GM12878 (cell line): ENCODE data around the gene NSL1. TPM values are rescaled to one million over a fixed set of nuclear protein-coding genes. Genes with fewer than 3 reads are reported as not detected.

Experiments
- CBFB ChIP-seq: IDR thresholded peaks from 2 replicates; pipeline ENCODE4 v1.6.1; 2016; ENCODE audit warnings: antibody characterized with exemption, low read depth
- CHD1 ChIP-seq: IDR thresholded peaks from 2 replicates; pipeline ENCODE4 v1.6.1; 2012; ENCODE audit warnings: low read depth, low read length, improper control_type of control experiment
- E2F8 ChIP-seq: fragments of 450-650 bp; IDR thresholded peaks from 2 replicates; pipeline ENCODE4 v1.6.1; 2018; ENCODE audit warnings: mild to moderate bottlenecking, low read depth, moderate library complexity; ENCODE audit not compliant: partially characterized antibody
- E4F1 ChIP-seq: fragments of 450-650 bp; IDR thresholded peaks from 2 replicates; pipeline ENCODE4 v1.6.1; 2018; ENCODE audit warnings: borderline replicate concordance, mild to moderate bottlenecking; ENCODE audit not compliant: partially characterized antibody
- EED ChIP-seq: sonication (generic); IDR thresholded peaks from 2 replicates; pipeline ENCODE4 v1.6.1; 2016; ENCODE audit warnings: antibody characterized with exemption, low read depth
- MXI1 ChIP-seq: fragments of 150-350 bp; IDR thresholded peaks from 2 replicates; pipeline ENCODE4 v1.6.1; 2011; ENCODE audit warnings: low read depth, mild to moderate bottlenecking, inconsistent platforms, low read length, improper control_type of control experiment
- NFYB ChIP-seq: IDR thresholded peaks from 2 replicates; pipeline ENCODE4 v1.6.1; 2011; ENCODE audit warnings: low read depth, mild to moderate bottlenecking, low read length, improper control_type of control experiment, moderate library complexity; ENCODE audit not compliant: insufficient read depth
- NR2C1 ChIP-seq: fragments of 450-650 bp; IDR thresholded peaks from 2 replicates; pipeline ENCODE4 v1.6.1; 2017; ENCODE audit warnings: antibody characterized with exemption, mild to moderate bottlenecking, moderate library complexity
- NRF1 ChIP-seq: conservative IDR thresholded peaks from 2 replicates; pipeline ENCODE4 v1.6.1; 2011; ENCODE audit warnings: mild to moderate bottlenecking, low read depth, low read length, improper control_type of control experiment
- POLR2AphosphoS2 ChIP-seq: IDR thresholded peaks from 2 replicates; pipeline ENCODE4 v1.6.1; 2011; ENCODE audit warnings: low read depth, mild to moderate bottlenecking, low read length, improper control_type of control experiment, moderate library complexity
- RUNX3 ChIP-seq: IDR thresholded peaks from 2 replicates; pipeline ENCODE4 v1.6.1; 2012; ENCODE audit warnings: low read length, inconsistent platforms
- ZBTB40 ChIP-seq: fragments of 450-650 bp; IDR thresholded peaks from 2 replicates; pipeline ENCODE4 v1.6.1; 2016; ENCODE audit warnings: mild to moderate bottlenecking, moderate library complexity, borderline replicate concordance
- ZNF217 ChIP-seq: fragments of 450-650 bp; IDR thresholded peaks from 2 replicates; pipeline ENCODE4 v1.6.1; 2017; ENCODE audit warnings: antibody characterized with exemption, mild to moderate bottlenecking
- ZSCAN29 ChIP-seq: fragments of 450-650 bp; IDR thresholded peaks from 2 replicates; pipeline ENCODE4 v1.6.1; 2017; ENCODE audit warnings: mild to moderate bottlenecking, moderate library complexity
- polyA plus RNA-seq, 11 experiments: library from polyadenylated mRNA; depleted of rRNA in 4 of 11; unstranded in 6 of 11; stranded (reverse) in 5 of 11; fragments of >200 nt; fragmentation: Nextera tagmentation in 4 of 11; fragmentation: Illumina TruSeq in 1 of 11; extraction: Ambion mirVana in 4 of 11; extraction: Trizol in 1 of 11; gene quantifications; 1 replicate in 1 of 11; 2 replicates in 10 of 11; pipeline versions ENCODE4 v1.2.1 to v1.2.3, GENCODE V29; 2011 to 2016; ENCODE audit warnings: inconsistent platforms in 2 of 11, missing spikeins in 2 of 11, low read depth in 1 of 11
- total RNA-seq, 4 experiments: library from RNA; depleted of rRNA in 3 of 4; stranded (reverse); fragments of >200 nt in 3 of 4; fragmentation: Illumina TruSeq in 1 of 4; extraction: Trizol in 1 of 4; gene quantifications; 2 replicates each; pipeline versions ENCODE4 v1.2.1 to v1.2.3, GENCODE V29; 2013 to 2021
- TF ChIP-seq, protein P1 (sequence below): fragments of 450-650 bp; IDR thresholded peaks from 2 replicates; pipeline ENCODE4 v1.6.1; 2017; ENCODE audit warnings: mild to moderate bottlenecking
- TF ChIP-seq, protein P2 (sequence below): fragments of 150-350 bp; IDR thresholded peaks from 2 replicates; pipeline ENCODE4 v1.6.1; 2016; ENCODE audit warnings: low read depth, low read length

NSL1 gene
- total and polyA plus RNA-seq, 10 of the 15 experiments (the other 5 are each of a cell fraction or from before 2014, with no cell fraction given), result 36.7 to 74.2 (median 46.4) TPM

DNA sequence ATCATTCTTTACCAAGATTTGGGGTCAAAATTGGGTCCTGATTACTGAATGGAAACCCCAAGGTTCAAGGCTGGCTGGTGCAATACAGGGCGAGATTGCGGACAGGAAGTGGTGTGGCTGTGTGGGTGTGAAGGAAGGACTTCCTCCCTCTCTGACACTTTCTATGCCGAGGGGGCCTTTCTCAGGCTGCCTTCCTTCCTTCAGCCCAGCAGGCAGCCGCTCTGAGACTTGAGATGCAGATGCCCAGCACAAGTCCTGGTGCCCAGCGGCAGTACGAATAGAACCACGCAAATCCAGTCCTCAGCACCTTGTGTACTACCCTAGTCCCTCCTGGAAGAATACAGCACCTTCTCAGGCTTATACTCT is 108.2 kb downstream of the NSL1 start (continued):
- TF ChIP-seq NRF1, result no peak
- no peak for TF ChIP-seq MXI1
- TF ChIP-seq RUNX3, result peak; percentile 97
- TF ChIP-seq, protein P1, sequence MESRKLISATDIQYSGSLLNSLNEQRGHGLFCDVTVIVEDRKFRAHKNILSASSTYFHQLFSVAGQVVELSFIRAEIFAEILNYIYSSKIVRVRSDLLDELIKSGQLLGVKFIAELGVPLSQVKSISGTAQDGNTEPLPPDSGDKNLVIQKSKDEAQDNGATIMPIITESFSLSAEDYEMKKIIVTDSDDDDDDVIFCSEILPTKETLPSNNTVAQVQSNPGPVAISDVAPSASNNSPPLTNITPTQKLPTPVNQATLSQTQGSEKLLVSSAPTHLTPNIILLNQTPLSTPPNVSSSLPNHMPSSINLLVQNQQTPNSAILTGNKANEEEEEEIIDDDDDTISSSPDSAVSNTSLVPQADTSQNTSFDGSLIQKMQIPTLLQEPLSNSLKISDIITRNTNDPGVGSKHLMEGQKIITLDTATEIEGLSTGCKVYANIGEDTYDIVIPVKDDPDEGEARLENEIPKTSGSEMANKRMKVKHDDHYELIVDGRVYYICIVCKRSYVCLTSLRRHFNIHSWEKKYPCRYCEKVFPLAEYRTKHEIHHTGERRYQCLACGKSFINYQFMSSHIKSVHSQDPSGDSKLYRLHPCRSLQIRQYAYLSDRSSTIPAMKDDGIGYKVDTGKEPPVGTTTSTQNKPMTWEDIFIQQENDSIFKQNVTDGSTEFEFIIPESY, result no peak
- no peak for TF ChIP-seq E4F1
- peak; percentile 16; the same call in 1 of the 2 replicates for TF ChIP-seq ZBTB40
- TF ChIP-seq POLR2AphosphoS2, result no peak
- no peak for TF ChIP-seq ZNF217
- TF ChIP-seq CHD1, result no peak
- 0 out of 2 replicates have a peak, but pooled peaks have one; percentile 9 for TF ChIP-seq ZSCAN29
- TF ChIP-seq, protein P2, sequence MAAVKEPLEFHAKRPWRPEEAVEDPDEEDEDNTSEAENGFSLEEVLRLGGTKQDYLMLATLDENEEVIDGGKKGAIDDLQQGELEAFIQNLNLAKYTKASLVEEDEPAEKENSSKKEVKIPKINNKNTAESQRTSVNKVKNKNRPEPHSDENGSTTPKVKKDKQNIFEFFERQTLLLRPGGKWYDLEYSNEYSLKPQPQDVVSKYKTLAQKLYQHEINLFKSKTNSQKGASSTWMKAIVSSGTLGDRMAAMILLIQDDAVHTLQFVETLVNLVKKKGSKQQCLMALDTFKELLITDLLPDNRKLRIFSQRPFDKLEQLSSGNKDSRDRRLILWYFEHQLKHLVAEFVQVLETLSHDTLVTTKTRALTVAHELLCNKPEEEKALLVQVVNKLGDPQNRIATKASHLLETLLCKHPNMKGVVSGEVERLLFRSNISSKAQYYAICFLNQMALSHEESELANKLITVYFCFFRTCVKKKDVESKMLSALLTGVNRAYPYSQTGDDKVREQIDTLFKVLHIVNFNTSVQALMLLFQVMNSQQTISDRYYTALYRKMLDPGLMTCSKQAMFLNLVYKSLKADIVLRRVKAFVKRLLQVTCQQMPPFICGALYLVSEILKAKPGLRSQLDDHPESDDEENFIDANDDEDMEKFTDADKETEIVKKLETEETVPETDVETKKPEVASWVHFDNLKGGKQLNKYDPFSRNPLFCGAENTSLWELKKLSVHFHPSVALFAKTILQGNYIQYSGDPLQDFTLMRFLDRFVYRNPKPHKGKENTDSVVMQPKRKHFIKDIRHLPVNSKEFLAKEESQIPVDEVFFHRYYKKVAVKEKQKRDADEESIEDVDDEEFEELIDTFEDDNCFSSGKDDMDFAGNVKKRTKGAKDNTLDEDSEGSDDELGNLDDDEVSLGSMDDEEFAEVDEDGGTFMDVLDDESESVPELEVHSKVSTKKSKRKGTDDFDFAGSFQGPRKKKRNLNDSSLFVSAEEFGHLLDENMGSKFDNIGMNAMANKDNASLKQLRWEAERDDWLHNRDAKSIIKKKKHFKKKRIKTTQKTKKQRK, result no peak
- no peak for TF ChIP-seq NR2C1
- peak; percentile 76 for TF ChIP-seq EED
- no peak for TF ChIP-seq NFYB
- TF ChIP-seq E2F8, result no peak
- peak; percentile 61; the same call in 1 of the 2 replicates for TF ChIP-seq CBFB
